Vagina (tissue), 2 donors: Measurements from ENCODE around the gene ANKS1B. TPM values are rescaled to one million over a fixed set of nuclear protein-coding genes. Genes with fewer than 3 reads are reported as not detected.

Experiments used
- DNase-seq, 2 donors: peaks; one replicate each; pipeline ENCODE4 v3.0.0-alpha.2; 2017; ENCODE audit errors: extremely low spot score in 2 of 2
- H3K27ac ChIP-seq: fragments of 200-600 bp; sonication (generic); one replicate; pipeline ENCODE4 v1.5.1; 2019
- H3K27me3 ChIP-seq: fragments of 200-600 bp; sonication (generic); one replicate; pipeline ENCODE4 v1.5.1; 2019
- H3K36me3 ChIP-seq, 2 donors: fragments of 200-600 bp; sonication (generic); one replicate each; pipeline ENCODE4 v1.5.1; 2017 to 2019
- H3K4me1 ChIP-seq: fragments of 200-600 bp; sonication (generic); one replicate; pipeline ENCODE4 v1.5.1; 2019
- H3K4me3 ChIP-seq, 2 donors: fragments of 200-600 bp; sonication (generic); 1 replicate in 1 of 2; 2 replicates in 1 of 2; pipeline ENCODE4 v1.5.1; 2016 to 2019
- H3K9me3 ChIP-seq: fragments of 200-600 bp; sonication (generic); one replicate; pipeline ENCODE4 v1.5.1; 2019
- CTCF ChIP-seq, 3 experiments: fragments of 450-650 bp in 2 of 3; fragments of 200-600 bp in 1 of 3; sonication (generic) in 1 of 3; IDR thresholded peaks; one replicate each; pipeline ENCODE4 v1.5.1; 2017 to 2019; ENCODE audit warnings: antibody characterized with exemption in 3 of 3, mild to moderate bottlenecking in 2 of 3, moderate library complexity in 2 of 3
- POLR2A ChIP-seq, 2 donors: fragments of 450-650 bp; IDR thresholded peaks; one replicate each; pipeline ENCODE4 v1.6.1; 2017; ENCODE audit warnings: antibody characterized with exemption in 2 of 2, mild to moderate bottlenecking in 2 of 2, moderate library complexity in 2 of 2
- POLR2AphosphoS5 ChIP-seq, 2 donors: sonication (generic); formaldehyde crosslinking; IDR thresholded peaks; one replicate each; pipeline ENCODE4 v1.9.0; 2017; ENCODE audit warnings: antibody characterized with exemption in 2 of 2, mild to moderate bottlenecking in 2 of 2, low read depth in 1 of 2; ENCODE audit not compliant: insufficient read depth in 1 of 2
- intact Hi-C: fragments of 100-400 bp; cut with DNase I; formaldehyde crosslinking; loops from one replicate; pipeline ENCODE4 v1.15.1; 2023
- total RNA-seq: library from RNA; depleted of rRNA; stranded (reverse); fragments of >200 nt; gene quantifications from one replicate; pipeline ENCODE4 v1.2.3, GENCODE V29; 2016

The ANKS1B gene
- total RNA-seq, 1 donor from 2014 or later: 11.5 TPM

DNA sequence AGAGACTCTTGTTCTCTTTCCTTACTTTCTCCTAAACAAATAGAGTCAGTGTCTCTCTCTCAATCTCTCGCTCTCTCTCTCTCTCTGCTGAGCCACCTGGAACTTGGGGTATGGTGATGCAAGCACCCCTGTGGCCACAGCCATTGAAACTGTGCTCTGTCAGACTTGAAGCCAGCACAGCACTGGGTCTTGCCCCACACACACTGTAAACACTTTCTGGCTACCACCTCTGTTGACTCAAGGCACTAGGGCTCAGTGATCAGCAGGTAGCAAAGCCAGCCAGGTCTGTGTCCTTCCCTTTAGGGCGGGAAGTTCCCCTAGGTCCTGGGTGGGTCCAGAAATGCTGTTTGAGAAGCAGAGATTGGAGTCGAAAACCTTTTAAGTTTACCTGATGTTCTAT is 463.1 kb downstream of the ANKS1B start:
- no peak overlapping the region for H3K4me3 ChIP-seq
- H3K4me1 ChIP-seq: no peaks in the 10 kb centered on the region
- intact Hi-C loops: no loop called here
- TF ChIP-seq POLR2AphosphoS5 (IDR thresholded peaks at IDR 0.05; ENCODE audit: insufficient read depth in 1 of 2, low read depth in 1 of 2): no peak
- TF ChIP-seq CTCF (IDR thresholded peaks at IDR 0.05): no peak
- no peak for TF ChIP-seq POLR2A (IDR thresholded peaks at IDR 0.05)
- no peak overlapping the region for H3K27ac ChIP-seq
- DNase-seq: no peak
- H3K36me3 ChIP-seq: no peaks in the 10 kb centered on the region
- no peaks in the 10 kb centered on the region for H3K27me3 ChIP-seq
- no peaks in the 10 kb centered on the region for H3K9me3 ChIP-seq

GRCh38 chr12:99513066-99513465 is 471.7 kb downstream of the ANKS1B start:
- Histone ChIP-seq H3K4me3 (no peak overlapping the region), H3K27me3 (no peaks in the 10 kb centered on the region), H3K9me3 (no peaks in the 10 kb centered on the region), H3K36me3 (no peaks in the 10 kb centered on the region), H3K4me1 (no peaks in the 10 kb centered on the region), H3K27ac (no peak overlapping the region)
- DNase-seq: no peak
- intact Hi-C loops: no loop called here
- TF ChIP-seq POLR2AphosphoS5 (IDR thresholded peaks at IDR 0.05; ENCODE audit: insufficient read depth in 1 of 2, low read depth in 1 of 2) (no peak), CTCF (IDR thresholded peaks at IDR 0.05) (no peak), POLR2A (IDR thresholded peaks at IDR 0.05) (no peak)

DNA sequence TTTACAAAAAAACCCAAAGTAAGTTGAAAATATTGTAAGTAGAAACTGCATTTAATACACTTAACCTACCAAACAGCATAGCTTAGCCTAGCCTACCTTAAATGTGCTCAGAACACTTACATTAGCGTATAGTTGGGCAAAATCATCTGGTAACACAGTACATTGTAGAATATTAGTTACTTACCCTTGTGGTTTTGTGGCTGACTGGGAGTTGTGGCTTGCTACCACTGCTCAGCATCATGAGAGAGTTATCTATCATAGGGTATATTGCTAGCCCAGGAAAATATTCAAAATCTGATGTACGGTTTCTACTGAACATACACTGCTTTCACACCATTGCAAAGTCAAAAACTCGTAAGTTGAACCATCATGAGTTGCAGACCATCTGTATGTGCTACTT is 478.9 kb downstream of the ANKS1B start:
- no peaks in the 10 kb centered on the region for H3K4me1 ChIP-seq
- no peak overlapping the region for H3K4me3 ChIP-seq
- no peaks in the 10 kb centered on the region for H3K9me3 ChIP-seq
- TF ChIP-seq CTCF (IDR thresholded peaks at IDR 0.05) (no peak), POLR2A (IDR thresholded peaks at IDR 0.05) (no peak), POLR2AphosphoS5 (IDR thresholded peaks at IDR 0.05; ENCODE audit: insufficient read depth in 1 of 2, low read depth in 1 of 2) (no peak)
- H3K27me3 ChIP-seq: no peaks in the 10 kb centered on the region
- intact Hi-C loops: no loop called here
- no peak overlapping the region for H3K27ac ChIP-seq
- no peaks in the 10 kb centered on the region for H3K36me3 ChIP-seq
- DNase-seq: no peak

GRCh38 chr12:99498756-99499155 is 486.0 kb downstream of the ANKS1B start:
- Histone ChIP-seq H3K4me3 (no peak overlapping the region), H3K27me3 (no peaks in the 10 kb centered on the region), H3K27ac (no peak overlapping the region), H3K9me3 (no peaks in the 10 kb centered on the region), H3K36me3 (no peaks in the 10 kb centered on the region), H3K4me1 (no peaks in the 10 kb centered on the region)
- TF ChIP-seq POLR2AphosphoS5 (IDR thresholded peaks at IDR 0.05; ENCODE audit: insufficient read depth in 1 of 2, low read depth in 1 of 2) (no peak), CTCF (IDR thresholded peaks at IDR 0.05) (no peak), POLR2A (IDR thresholded peaks at IDR 0.05) (no peak)
- intact Hi-C loops: no loop called here
- DNase-seq: no peak

GRCh38 chr12:99495799-99496198 is 488.9 kb downstream of the ANKS1B start:
- TF ChIP-seq POLR2AphosphoS5 (IDR thresholded peaks at IDR 0.05; ENCODE audit: insufficient read depth in 1 of 2, low read depth in 1 of 2) (no peak), CTCF (IDR thresholded peaks at IDR 0.05) (no peak), POLR2A (IDR thresholded peaks at IDR 0.05) (no peak)
- Histone ChIP-seq H3K4me1 (no peaks in the 10 kb centered on the region), H3K36me3 (no peaks in the 10 kb centered on the region), H3K27ac (no peak overlapping the region), H3K27me3 (no peaks in the 10 kb centered on the region), H3K9me3 (no peaks in the 10 kb centered on the region), H3K4me3 (no peak overlapping the region)
- DNase-seq: no peak
- intact Hi-C loops: no loop called here
